Natural killer cell (primary cell): ENCODE measurements around the gene CEP164. TPM values are rescaled to one million over a fixed set of nuclear protein-coding genes. Genes with fewer than 3 reads are reported as not detected.

Experiments
- ATAC-seq, 3 donors: fragments of 150-1000 bp in 2 of 3; fragments of 200-7000 bp in 1 of 3; cut with Tn5 transposase; 1 replicate in 1 of 3; 2 replicates in 2 of 3; pipeline ENCODE4 v1.10.0; 2021; ENCODE audit warnings: mild to moderate bottlenecking in 2 of 3, moderate library complexity in 2 of 3
- DNase-seq, 2 donors: peaks; one replicate each; pipeline versions ENCODE4 v3.0.0 to v3.0.0-alpha.2; 2013 to 2021; ENCODE audit warnings: mixed read lengths in 1 of 2
- H3K27ac ChIP-seq: one replicate; pipeline ENCODE4 v1.5.1; 2013; ENCODE audit warnings: mild to moderate bottlenecking, low read length
- H3K27me3 ChIP-seq: one replicate; pipeline ENCODE4 v1.6.1; 2013; ENCODE audit warnings: low read length; ENCODE audit not compliant: control insufficient read depth, insufficient read depth
- H3K36me3 ChIP-seq: one replicate; pipeline ENCODE4 v1.6.1; 2013; ENCODE audit warnings: low read length; ENCODE audit not compliant: control insufficient read depth, insufficient read depth
- H3K4me1 ChIP-seq: one replicate; pipeline ENCODE4 v1.6.1; 2013; ENCODE audit warnings: low read length; ENCODE audit not compliant: control insufficient read depth, insufficient read depth
- H3K4me3 ChIP-seq: one replicate; pipeline ENCODE4 v1.5.1; 2013; ENCODE audit warnings: low read length
- H3K9me3 ChIP-seq: one replicate; pipeline ENCODE4 v1.6.1; 2013; ENCODE audit warnings: low read length; ENCODE audit not compliant: control insufficient read depth, insufficient read depth
- H3K27ac Mint-ChIP-seq, 2 donors: one replicate each; pipeline ENCODE4 v1.8.0; 2022; ENCODE audit warnings: mild to moderate bottlenecking in 2 of 2, mixed read lengths in 2 of 2, moderate library complexity in 1 of 2
- H3K27me3 Mint-ChIP-seq, 2 donors: one replicate each; pipeline ENCODE4 v1.8.0; 2022; ENCODE audit warnings: low read depth in 2 of 2, mixed read lengths in 2 of 2
- H3K36me3 Mint-ChIP-seq: one replicate; pipeline ENCODE4 v1.8.0; 2022; ENCODE audit warnings: mixed read lengths
- H3K4me1 Mint-ChIP-seq, 2 donors: one replicate each; pipeline ENCODE4 v1.8.0; 2022; ENCODE audit warnings: mixed read lengths in 2 of 2
- H3K4me3 Mint-ChIP-seq: one replicate; pipeline ENCODE4 v1.8.0; 2022; ENCODE audit warnings: mild to moderate bottlenecking, moderate library complexity, mixed read lengths
- H3K9me3 Mint-ChIP-seq, 2 donors: one replicate each; pipeline ENCODE4 v1.8.0; 2022; ENCODE audit warnings: mixed read lengths in 2 of 2
- CTCF ChIP-seq: fragments of 200-600 bp; IDR thresholded peaks from one replicate; pipeline ENCODE4 v1.8.0; 2022; ENCODE audit warnings: antibody characterized with exemption
- WGBS: methylation state at CpG from one replicate; pipeline ENCODE4 v1.1.7; 2013; ENCODE audit warnings: missing lambda C conversion rate; ENCODE audit not compliant: insufficient coverage; 5-methylcytosine and 5-hydroxymethylcytosine counted together
- intact Hi-C: fragments of 100-400 bp; cut with micrococcal nuclease; formaldehyde crosslinking; loops from one replicate; pipeline ENCODE4 v1.14.2; 2022
- total RNA-seq, 4 donors: library from RNA; stranded (reverse); fragments of 120-200 nt in 1 of 4; gene quantifications; one replicate each; pipeline versions ENCODE4 v1.2.3 to v1.2.4, GENCODE V29; 2013 to 2022

The CEP164 gene
- total RNA-seq, 3 donors from 2014 or later (not counting 1 experiment from before 2014, with no cell fraction given): 45.6 to 49.9 (median 49.8) TPM

GRCh38 chr11:117438371-117439000 lies 110.8 kb downstream of the CEP164 start:
- DNase-seq (no peak), ATAC-seq (no peak)
- Histone ChIP-seq H3K27me3 (no peaks in the 10 kb centered on the region), H3K27ac (no peak overlapping the region), H3K36me3 (no peaks in the 10 kb centered on the region), H3K9me3 (no peaks in the 10 kb centered on the region), H3K4me1 (no peaks in the 10 kb centered on the region), H3K4me3 (no peak overlapping the region)
- no peak for TF ChIP-seq CTCF
- Mint-ChIP-seq H3K27me3 (peaks cover 14% of the 10 kb centered on the region in 2 donors), H3K36me3 (no peaks in the 10 kb centered on the region), H3K9me3 (no peaks in the 10 kb centered on the region), H3K4me3 (no peak overlapping the region), H3K4me1 (no peaks in the 10 kb centered on the region), H3K27ac (no peak overlapping the region)
- intact Hi-C loops: no loop called here
- 84% methylated on average over 14 of the region's 17 CpGs for WGBS

GRCh38 chr11:117439256-117439655 lies 111.6 kb downstream of the CEP164 start:
- DNase-seq (no peak), ATAC-seq (no peak)
- 85% methylated on average over 13 of the region's 13 CpGs for WGBS
- Mint-ChIP-seq H3K36me3 (no peaks in the 10 kb centered on the region), H3K27ac (no peak overlapping the region), H3K4me3 (no peak overlapping the region), H3K9me3 (no peaks in the 10 kb centered on the region), H3K4me1 (no peaks in the 10 kb centered on the region), H3K27me3 (peaks cover 19% of the 10 kb centered on the region in 2 donors)
- Histone ChIP-seq H3K4me1 (no peaks in the 10 kb centered on the region), H3K27ac (no peak overlapping the region), H3K4me3 (no peak overlapping the region), H3K36me3 (no peaks in the 10 kb centered on the region), H3K9me3 (no peaks in the 10 kb centered on the region), H3K27me3 (no peaks in the 10 kb centered on the region)
- intact Hi-C loops: no loop called here
- no peak for TF ChIP-seq CTCF

- peaks cover 19 to 26% of the 10 kb centered on the region in 2 donors for H3K27me3 Mint-ChIP-seq
- WGBS: 87% methylated on average over 8 of the region's 8 CpGs
Observed at GRCh38 chr11:117440258-117440657, 112.6 kb downstream of the CEP164 start.

More at GRCh38 chr11:117440258-117440657, 112.6 kb downstream of the CEP164 start:
- Mint-ChIP-seq H3K4me3 (no peak overlapping the region), H3K27ac (no peak overlapping the region), H3K36me3 (no peaks in the 10 kb centered on the region), H3K4me1 (no peaks in the 10 kb centered on the region), H3K9me3 (no peaks in the 10 kb centered on the region)
- H3K27ac ChIP-seq: no peak overlapping the region
- no peaks in the 10 kb centered on the region for H3K4me1 ChIP-seq
- no peak for ATAC-seq
- H3K4me3 ChIP-seq: no peak overlapping the region
- no peaks in the 10 kb centered on the region for H3K9me3 ChIP-seq
- DNase-seq: no peak
- no peaks in the 10 kb centered on the region for H3K36me3 ChIP-seq
- intact Hi-C loops: no loop called here
- H3K27me3 ChIP-seq: no peaks in the 10 kb centered on the region
- no peak for TF ChIP-seq CTCF
